ENCODE data around the gene REXO1.

GRCh38 chr19:1780272-1780958 lies 67.9 kb downstream of the REXO1 start:
- TF ChIP-seq, protein P1, sequence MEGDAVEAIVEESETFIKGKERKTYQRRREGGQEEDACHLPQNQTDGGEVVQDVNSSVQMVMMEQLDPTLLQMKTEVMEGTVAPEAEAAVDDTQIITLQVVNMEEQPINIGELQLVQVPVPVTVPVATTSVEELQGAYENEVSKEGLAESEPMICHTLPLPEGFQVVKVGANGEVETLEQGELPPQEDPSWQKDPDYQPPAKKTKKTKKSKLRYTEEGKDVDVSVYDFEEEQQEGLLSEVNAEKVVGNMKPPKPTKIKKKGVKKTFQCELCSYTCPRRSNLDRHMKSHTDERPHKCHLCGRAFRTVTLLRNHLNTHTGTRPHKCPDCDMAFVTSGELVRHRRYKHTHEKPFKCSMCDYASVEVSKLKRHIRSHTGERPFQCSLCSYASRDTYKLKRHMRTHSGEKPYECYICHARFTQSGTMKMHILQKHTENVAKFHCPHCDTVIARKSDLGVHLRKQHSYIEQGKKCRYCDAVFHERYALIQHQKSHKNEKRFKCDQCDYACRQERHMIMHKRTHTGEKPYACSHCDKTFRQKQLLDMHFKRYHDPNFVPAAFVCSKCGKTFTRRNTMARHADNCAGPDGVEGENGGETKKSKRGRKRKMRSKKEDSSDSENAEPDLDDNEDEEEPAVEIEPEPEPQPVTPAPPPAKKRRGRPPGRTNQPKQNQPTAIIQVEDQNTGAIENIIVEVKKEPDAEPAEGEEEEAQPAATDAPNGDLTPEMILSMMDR (IDR thresholded peaks at IDR 0.05), result peak; percentile 52
- TF ChIP-seq, protein P2, sequence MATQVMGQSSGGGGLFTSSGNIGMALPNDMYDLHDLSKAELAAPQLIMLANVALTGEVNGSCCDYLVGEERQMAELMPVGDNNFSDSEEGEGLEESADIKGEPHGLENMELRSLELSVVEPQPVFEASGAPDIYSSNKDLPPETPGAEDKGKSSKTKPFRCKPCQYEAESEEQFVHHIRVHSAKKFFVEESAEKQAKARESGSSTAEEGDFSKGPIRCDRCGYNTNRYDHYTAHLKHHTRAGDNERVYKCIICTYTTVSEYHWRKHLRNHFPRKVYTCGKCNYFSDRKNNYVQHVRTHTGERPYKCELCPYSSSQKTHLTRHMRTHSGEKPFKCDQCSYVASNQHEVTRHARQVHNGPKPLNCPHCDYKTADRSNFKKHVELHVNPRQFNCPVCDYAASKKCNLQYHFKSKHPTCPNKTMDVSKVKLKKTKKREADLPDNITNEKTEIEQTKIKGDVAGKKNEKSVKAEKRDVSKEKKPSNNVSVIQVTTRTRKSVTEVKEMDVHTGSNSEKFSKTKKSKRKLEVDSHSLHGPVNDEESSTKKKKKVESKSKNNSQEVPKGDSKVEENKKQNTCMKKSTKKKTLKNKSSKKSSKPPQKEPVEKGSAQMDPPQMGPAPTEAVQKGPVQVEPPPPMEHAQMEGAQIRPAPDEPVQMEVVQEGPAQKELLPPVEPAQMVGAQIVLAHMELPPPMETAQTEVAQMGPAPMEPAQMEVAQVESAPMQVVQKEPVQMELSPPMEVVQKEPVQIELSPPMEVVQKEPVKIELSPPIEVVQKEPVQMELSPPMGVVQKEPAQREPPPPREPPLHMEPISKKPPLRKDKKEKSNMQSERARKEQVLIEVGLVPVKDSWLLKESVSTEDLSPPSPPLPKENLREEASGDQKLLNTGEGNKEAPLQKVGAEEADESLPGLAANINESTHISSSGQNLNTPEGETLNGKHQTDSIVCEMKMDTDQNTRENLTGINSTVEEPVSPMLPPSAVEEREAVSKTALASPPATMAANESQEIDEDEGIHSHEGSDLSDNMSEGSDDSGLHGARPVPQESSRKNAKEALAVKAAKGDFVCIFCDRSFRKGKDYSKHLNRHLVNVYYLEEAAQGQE (IDR thresholded peaks at IDR 0.05; ENCODE audit: insufficient read depth in 1 of 2, low read depth in 2 of 2, low read length in 1 of 2), result no peak
- TF ChIP-seq TCF7L2 (IDR thresholded peaks at IDR 0.05; ENCODE audit: low read depth, low read length) (no peak), POLR2AphosphoS5 (IDR thresholded peaks at IDR 0.05; ENCODE audit: low read depth, low read length) (no peak), SIN3A (IDR thresholded peaks at IDR 0.05; ENCODE audit: borderline replicate concordance, insufficient read depth, low read depth, low read length) (no peak)

All from Panc1 (cell line).